HepG2 (cell line): ENCODE results near the gene HEPN1. TPM values are rescaled to one million over a fixed set of nuclear protein-coding genes. Genes with fewer than 3 reads are reported as not detected.

ENCODE experiments used
- ERF ChIP-seq: IDR thresholded peaks from 2 replicates; pipeline ENCODE4 v1.6.1; 2018; ENCODE audit warnings: missing biosample characterization, missing genetic modification reagents
- FOXC1 ChIP-seq: sonication (generic); formaldehyde crosslinking; IDR thresholded peaks from 2 replicates; pipeline ENCODE4 v1.8.0; 2022; ENCODE audit warnings: mild to moderate bottlenecking, missing genetic modification reagents, borderline replicate concordance
- GZF1 ChIP-seq: sonication (generic); formaldehyde crosslinking; IDR thresholded peaks from 2 replicates; pipeline ENCODE4 v1.5.1; 2020; ENCODE audit warnings: mild to moderate bottlenecking, missing genetic modification reagents
- HDAC2 ChIP-seq: sonication (generic); formaldehyde crosslinking; IDR thresholded peaks from 2 replicates; pipeline ENCODE4 v1.4.0; 2020; ENCODE audit warnings: missing genetic modification reagents
- HOXD1 ChIP-seq: sonication (generic); formaldehyde crosslinking; IDR thresholded peaks from 2 replicates; pipeline ENCODE4 v1.5.0; 2020; ENCODE audit warnings: missing genetic modification reagents
- KLF16 ChIP-seq, 2 experiments: sonication (generic) in 1 of 2; formaldehyde crosslinking in 1 of 2; IDR thresholded peaks; 2 replicates each; pipeline versions ENCODE4 v1.6.1 to v1.8.0; 2016 to 2023; ENCODE audit warnings: missing genetic modification reagents in 2 of 2, missing compliant biosample characterization in 1 of 2
- MED13 ChIP-seq: sonication (generic); formaldehyde crosslinking; IDR thresholded peaks from 2 replicates; pipeline ENCODE4 v1.5.0; 2020; ENCODE audit warnings: missing genetic modification reagents
- NCOR1 ChIP-seq: fragments of 200-600 bp; sonication (generic); IDR thresholded peaks from 2 replicates; pipeline ENCODE4 v1.7.0; 2017; ENCODE audit warnings: antibody characterized with exemption, low read length, borderline replicate concordance
- NR2F6 ChIP-seq, 2 experiments: IDR thresholded peaks; 2 replicates each; pipeline ENCODE4 v1.6.1; 2016; ENCODE audit warnings: antibody characterized with exemption in 1 of 2, mild to moderate bottlenecking in 1 of 2
- PHF21A ChIP-seq: sonication (generic); formaldehyde crosslinking; IDR thresholded peaks from 2 replicates; pipeline ENCODE4 v1.5.0; 2020; ENCODE audit warnings: mild to moderate bottlenecking, missing genetic modification reagents
- POGZ ChIP-seq: sonication (generic); formaldehyde crosslinking; IDR thresholded peaks from 2 replicates; pipeline ENCODE4 v1.4.0; 2020; ENCODE audit warnings: mild to moderate bottlenecking, missing genetic modification reagents
- RELA ChIP-seq: sonication (generic); formaldehyde crosslinking; IDR thresholded peaks from 2 replicates; pipeline ENCODE4 v1.4.0; 2020; ENCODE audit warnings: missing genetic modification reagents
- SALL2 ChIP-seq: sonication (generic); formaldehyde crosslinking; IDR thresholded peaks from 2 replicates; pipeline ENCODE4 v1.8.1; 2023; ENCODE audit warnings: mild to moderate bottlenecking, missing genetic modification reagents, inconsistent platforms
- SAP130 ChIP-seq: IDR thresholded peaks from 2 replicates; pipeline ENCODE4 v1.6.1; 2016; ENCODE audit warnings: low read depth
- THAP7 ChIP-seq: sonication (generic); formaldehyde crosslinking; IDR thresholded peaks from 2 replicates; pipeline ENCODE4 v1.8.1; 2023; ENCODE audit warnings: mild to moderate bottlenecking, missing genetic modification reagents
- YEATS2 ChIP-seq: sonication (generic); formaldehyde crosslinking; IDR thresholded peaks from 2 replicates; pipeline ENCODE4 v1.4.0; 2020; ENCODE audit warnings: missing genetic modification reagents, borderline replicate concordance
- ZBTB7B ChIP-seq: sonication (generic); formaldehyde crosslinking; IDR thresholded peaks from 2 replicates; pipeline ENCODE4 v1.4.0; 2020; ENCODE audit warnings: missing genetic modification reagents
- ZNF317 ChIP-seq: sonication (generic); formaldehyde crosslinking; IDR thresholded peaks from 2 replicates; pipeline ENCODE4 v1.5.0; 2020; ENCODE audit warnings: mild to moderate bottlenecking, missing genetic modification reagents
- ZNF350 ChIP-seq: sonication (generic); formaldehyde crosslinking; IDR thresholded peaks from 2 replicates; pipeline ENCODE4 v1.4.0; 2020; ENCODE audit warnings: mild to moderate bottlenecking, low read depth, missing genetic modification reagents, borderline replicate concordance
- ZNF790 ChIP-seq: sonication (generic); formaldehyde crosslinking; IDR thresholded peaks from 2 replicates; pipeline ENCODE4 v1.8.0; 2022; ENCODE audit warnings: missing genetic modification reagents, mild to moderate bottlenecking, borderline replicate concordance
- ZNF891 ChIP-seq: sonication (generic); formaldehyde crosslinking; IDR thresholded peaks from 2 replicates; pipeline ENCODE4 v1.5.0; 2020; ENCODE audit warnings: mild to moderate bottlenecking, missing genetic modification reagents
- polyA plus RNA-seq, 8 experiments: library from polyadenylated mRNA; depleted of rRNA in 3 of 8; stranded (reverse) in 7 of 8; unstranded in 1 of 8; fragments of >200 nt; fragmentation: Illumina TruSeq in 4 of 8; extraction: Trizol in 4 of 8; gene quantifications; 2 replicates each; pipeline versions ENCODE4 v1.2.1 to v1.2.3, GENCODE V29; 2011 to 2016; ENCODE audit warnings: low read depth in 4 of 8, missing spikeins in 1 of 8, mixed read lengths in 1 of 8; ENCODE audit not compliant: insufficient read depth in 1 of 8
- total RNA-seq, 5 experiments: library from RNA; depleted of rRNA; stranded (reverse); fragments of >200 nt; fragmentation: Illumina TruSeq; extraction: Trizol; gene quantifications; 2 replicates each; pipeline ENCODE4 v1.2.3, GENCODE V29; 2016; ENCODE audit warnings: low read depth in 1 of 5
- TF ChIP-seq, protein P1 (sequence below): sonication (generic); formaldehyde crosslinking; IDR thresholded peaks from 2 replicates; pipeline ENCODE4 v1.4.0; 2020; ENCODE audit warnings: missing genetic modification reagents
- TF ChIP-seq, protein P2 (sequence below): sonication (generic); formaldehyde crosslinking; IDR thresholded peaks from 2 replicates; pipeline ENCODE4 v1.5.0; 2020; ENCODE audit warnings: missing genetic modification reagents
- TF ChIP-seq, protein P3 (sequence below): sonication (generic); formaldehyde crosslinking; IDR thresholded peaks from 2 replicates; pipeline ENCODE4 v1.4.0; 2020; ENCODE audit warnings: mild to moderate bottlenecking, low read depth, missing genetic modification reagents
- TF ChIP-seq, protein P4 (sequence below): sonication (generic); formaldehyde crosslinking; IDR thresholded peaks from 2 replicates; pipeline ENCODE4 v1.5.0; 2020; ENCODE audit warnings: mild to moderate bottlenecking, missing genetic modification reagents, moderate library complexity

HEPN1 gene
- total and polyA plus RNA-seq, 2 of the 13 experiments (the other 11 are each of a cell fraction or from before 2014, with no cell fraction given) = not detected

- peak; percentile 25 for TF ChIP-seq ZBTB7B (CRISPR knock-in tag)
- no peak for TF ChIP-seq NCOR1
- TF ChIP-seq, protein P1, sequence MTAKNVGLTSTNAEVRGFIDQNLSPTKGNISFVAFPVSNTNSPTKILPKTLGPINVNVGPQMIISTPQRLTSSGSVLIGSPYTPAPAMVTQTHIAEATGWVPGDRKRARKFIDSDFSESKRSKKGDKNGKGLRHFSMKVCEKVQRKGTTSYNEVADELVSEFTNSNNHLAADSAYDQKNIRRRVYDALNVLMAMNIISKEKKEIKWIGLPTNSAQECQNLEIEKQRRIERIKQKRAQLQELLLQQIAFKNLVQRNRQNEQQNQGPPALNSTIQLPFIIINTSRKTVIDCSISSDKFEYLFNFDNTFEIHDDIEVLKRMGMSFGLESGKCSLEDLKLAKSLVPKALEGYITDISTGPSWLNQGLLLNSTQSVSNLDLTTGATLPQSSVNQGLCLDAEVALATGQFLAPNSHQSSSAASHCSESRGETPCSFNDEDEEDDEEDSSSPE (CRISPR knock-in tag) = peak; percentile 44; the same call in 1 of the 2 replicates
- TF ChIP-seq, protein P2, sequence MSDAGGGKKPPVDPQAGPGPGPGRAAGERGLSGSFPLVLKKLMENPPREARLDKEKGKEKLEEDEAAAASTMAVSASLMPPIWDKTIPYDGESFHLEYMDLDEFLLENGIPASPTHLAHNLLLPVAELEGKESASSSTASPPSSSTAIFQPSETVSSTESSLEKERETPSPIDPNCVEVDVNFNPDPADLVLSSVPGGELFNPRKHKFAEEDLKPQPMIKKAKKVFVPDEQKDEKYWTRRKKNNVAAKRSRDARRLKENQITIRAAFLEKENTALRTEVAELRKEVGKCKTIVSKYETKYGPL = no peak
- TF ChIP-seq HDAC2 = 0 out of 2 replicates have a peak, but pooled peaks have one; percentile 5
- no peak for TF ChIP-seq HOXD1 (CRISPR knock-in tag)
- 0 out of 2 replicates have a peak, but pooled peaks have one; percentile 11 for TF ChIP-seq ZNF790 (CRISPR knock-in tag)
- TF ChIP-seq KLF16 (CRISPR knock-in tag; IDR thresholded peaks at IDR 0.05) = 0 out of 4 replicates have a peak, but pooled peaks of 1 of the 2 experiments have one; percentile 44
- TF ChIP-seq MED13 (CRISPR knock-in tag) = no peak
- TF ChIP-seq, protein P3, sequence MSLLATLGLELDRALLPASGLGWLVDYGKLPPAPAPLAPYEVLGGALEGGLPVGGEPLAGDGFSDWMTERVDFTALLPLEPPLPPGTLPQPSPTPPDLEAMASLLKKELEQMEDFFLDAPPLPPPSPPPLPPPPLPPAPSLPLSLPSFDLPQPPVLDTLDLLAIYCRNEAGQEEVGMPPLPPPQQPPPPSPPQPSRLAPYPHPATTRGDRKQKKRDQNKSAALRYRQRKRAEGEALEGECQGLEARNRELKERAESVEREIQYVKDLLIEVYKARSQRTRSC (CRISPR knock-in tag) = no peak
- 0 out of 2 replicates have a peak, but pooled peaks have one; percentile 32 for TF ChIP-seq ZNF891 (CRISPR knock-in tag)
- peak; percentile 65 for TF ChIP-seq SAP130 (CRISPR knock-in tag)
- peak; percentile 81 for TF ChIP-seq ERF (CRISPR knock-in tag)
- TF ChIP-seq FOXC1 (CRISPR knock-in tag) = no peak
- TF ChIP-seq NR2F6 (IDR thresholded peaks at IDR 0.05) = no peak
- 0 out of 2 replicates have a peak, but pooled peaks have one; percentile 21 for TF ChIP-seq NR2F6 (CRISPR knock-in tag; IDR thresholded peaks at IDR 0.05)
- TF ChIP-seq GZF1 (CRISPR knock-in tag) = peak; percentile 70; the same call in 1 of the 2 replicates
- TF ChIP-seq SALL2 = peak; percentile 33; the same call in 1 of the 2 replicates
- peak; percentile 51; the same call in 1 of the 2 replicates for TF ChIP-seq RELA (CRISPR knock-in tag)
- TF ChIP-seq, protein P4, sequence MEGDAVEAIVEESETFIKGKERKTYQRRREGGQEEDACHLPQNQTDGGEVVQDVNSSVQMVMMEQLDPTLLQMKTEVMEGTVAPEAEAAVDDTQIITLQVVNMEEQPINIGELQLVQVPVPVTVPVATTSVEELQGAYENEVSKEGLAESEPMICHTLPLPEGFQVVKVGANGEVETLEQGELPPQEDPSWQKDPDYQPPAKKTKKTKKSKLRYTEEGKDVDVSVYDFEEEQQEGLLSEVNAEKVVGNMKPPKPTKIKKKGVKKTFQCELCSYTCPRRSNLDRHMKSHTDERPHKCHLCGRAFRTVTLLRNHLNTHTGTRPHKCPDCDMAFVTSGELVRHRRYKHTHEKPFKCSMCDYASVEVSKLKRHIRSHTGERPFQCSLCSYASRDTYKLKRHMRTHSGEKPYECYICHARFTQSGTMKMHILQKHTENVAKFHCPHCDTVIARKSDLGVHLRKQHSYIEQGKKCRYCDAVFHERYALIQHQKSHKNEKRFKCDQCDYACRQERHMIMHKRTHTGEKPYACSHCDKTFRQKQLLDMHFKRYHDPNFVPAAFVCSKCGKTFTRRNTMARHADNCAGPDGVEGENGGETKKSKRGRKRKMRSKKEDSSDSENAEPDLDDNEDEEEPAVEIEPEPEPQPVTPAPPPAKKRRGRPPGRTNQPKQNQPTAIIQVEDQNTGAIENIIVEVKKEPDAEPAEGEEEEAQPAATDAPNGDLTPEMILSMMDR (CRISPR knock-in tag) = peak; percentile 90
- peak; percentile 34; the same call in 1 of the 2 replicates for TF ChIP-seq ZNF350 (CRISPR knock-in tag)
- TF ChIP-seq ZNF317 (CRISPR knock-in tag) = 0 out of 2 replicates have a peak, but pooled peaks have one; percentile 60
- TF ChIP-seq THAP7 = peak; percentile 59; the same call in 1 of the 2 replicates
- TF ChIP-seq YEATS2 = no peak
- peak; percentile 43; the same call in 1 of the 2 replicates for TF ChIP-seq PHF21A (CRISPR knock-in tag)
- peak; percentile 54 for TF ChIP-seq POGZ (CRISPR knock-in tag)
These were observed 42.9 kb upstream of the HEPN1 start (continued) for GRCh38 chr11:124875943-124876817.
